NCI-H1930 (cell line): ENCODE data around the gene TRPM2.
"Not testable (repeated sequence)": the region's sequence is repeated elsewhere in the genome, so short reads cannot be mapped to it uniquely, and the experiment has no call there.

Source experiments
- DNase-seq, 2 experiments: peaks; one replicate each; lab custom pipeline; 2025; lab: John Stamatoyannopoulos, UW

Gene TRPM2

DNA sequence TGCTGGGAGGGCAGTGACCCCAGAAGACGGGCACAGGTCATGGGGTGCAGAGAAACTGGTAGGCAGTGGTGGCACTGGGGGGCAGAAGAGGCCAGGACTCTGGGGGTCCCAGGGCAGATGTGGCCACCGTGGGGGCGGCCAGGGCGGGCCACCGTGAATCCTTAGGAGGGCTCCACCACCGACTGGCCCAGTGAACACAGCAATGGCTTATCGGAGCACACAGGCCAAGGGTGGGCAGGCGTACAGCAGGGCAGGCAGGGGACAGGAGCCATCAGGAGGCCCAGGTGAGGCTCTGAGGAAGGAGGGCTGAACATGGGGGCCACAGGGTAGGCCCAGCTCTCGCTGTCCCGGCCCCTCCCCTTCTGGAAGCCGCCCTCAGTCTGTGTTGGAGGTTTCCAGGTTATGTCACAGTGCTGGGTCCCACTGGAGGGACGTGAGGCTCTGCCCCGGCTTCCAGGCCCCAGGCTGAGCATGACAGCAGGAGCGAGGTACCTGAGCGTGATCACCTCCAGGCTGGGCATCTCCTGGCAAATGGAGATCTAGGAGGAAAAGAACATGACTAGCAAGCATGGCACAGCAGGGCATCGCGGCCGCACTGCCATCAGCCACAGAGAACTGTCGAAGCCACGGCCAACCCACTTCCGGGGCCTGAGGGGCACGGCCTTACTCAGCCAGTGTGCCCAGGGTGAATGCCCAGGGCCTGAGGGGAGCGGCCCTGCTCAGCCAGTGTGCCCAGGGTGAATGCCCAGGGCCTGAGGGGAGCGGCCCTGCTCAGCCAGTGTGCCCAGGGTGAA is 18.0 kb upstream of the TRPM2 start:
- DNase-seq = no peak

- no peak for DNase-seq
Measured at GRCh38 chr21:44337449-44337848, 16.0 kb upstream of the TRPM2 start.

GRCh38 chr21:44337941-44338895 is 15.2 kb upstream of the TRPM2 start:
- peak; percentile 47 to 60 for DNase-seq

DNA sequence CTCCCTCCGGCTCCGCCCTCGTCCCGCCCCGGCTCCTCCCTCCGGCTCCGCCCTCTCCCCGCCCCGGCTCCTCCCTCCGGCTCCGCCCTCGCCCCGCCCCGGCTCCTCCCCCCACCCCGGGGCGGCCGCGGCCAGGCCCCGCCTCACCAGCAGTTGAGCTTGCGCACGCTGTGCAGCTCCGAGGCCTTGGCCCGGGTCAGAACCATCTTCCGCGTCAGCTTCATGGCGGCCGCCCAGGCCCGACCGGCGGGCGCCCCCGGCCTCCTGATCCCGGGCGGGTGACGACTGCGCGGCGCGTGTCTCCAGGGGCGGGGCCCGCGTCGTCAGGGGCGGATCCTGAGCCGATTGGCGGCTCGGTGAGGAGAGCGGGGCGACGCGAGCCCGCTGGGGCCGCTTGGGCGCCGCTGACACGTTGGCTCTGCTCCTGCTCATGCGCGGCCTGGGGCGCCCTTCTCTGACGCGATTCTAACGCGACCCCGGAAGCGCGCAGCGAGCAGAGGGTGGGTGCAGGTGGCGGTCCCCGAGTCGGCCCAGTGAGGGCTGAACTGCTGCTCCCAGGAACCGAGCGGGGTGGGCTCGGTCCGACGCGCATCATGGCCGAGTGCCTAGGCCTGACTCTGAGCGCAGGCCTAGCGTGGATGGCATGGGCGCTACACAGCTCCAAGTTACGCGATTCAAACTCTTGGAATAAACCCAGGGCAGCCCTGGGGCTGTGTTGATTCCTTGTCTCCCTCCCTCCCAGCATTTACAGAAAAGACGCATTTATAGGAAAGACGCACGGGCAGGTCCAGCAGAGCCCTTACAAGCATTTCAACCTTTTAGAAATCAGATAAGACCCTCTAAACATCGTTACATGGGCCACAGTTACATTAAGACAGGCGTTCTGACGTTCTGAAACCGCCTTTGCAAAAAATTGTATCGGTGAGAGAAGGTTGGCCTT is 14.2 kb upstream of the TRPM2 start, which contains the start of gene CFAP410:
TSS of gene CFAP410 (minus strand) at position 420 of the 940 bp plus-strand sequence. CDS start at position 224, 196 bp downstream.
- DNase-seq = peak; percentile 89 to 93

DNA sequence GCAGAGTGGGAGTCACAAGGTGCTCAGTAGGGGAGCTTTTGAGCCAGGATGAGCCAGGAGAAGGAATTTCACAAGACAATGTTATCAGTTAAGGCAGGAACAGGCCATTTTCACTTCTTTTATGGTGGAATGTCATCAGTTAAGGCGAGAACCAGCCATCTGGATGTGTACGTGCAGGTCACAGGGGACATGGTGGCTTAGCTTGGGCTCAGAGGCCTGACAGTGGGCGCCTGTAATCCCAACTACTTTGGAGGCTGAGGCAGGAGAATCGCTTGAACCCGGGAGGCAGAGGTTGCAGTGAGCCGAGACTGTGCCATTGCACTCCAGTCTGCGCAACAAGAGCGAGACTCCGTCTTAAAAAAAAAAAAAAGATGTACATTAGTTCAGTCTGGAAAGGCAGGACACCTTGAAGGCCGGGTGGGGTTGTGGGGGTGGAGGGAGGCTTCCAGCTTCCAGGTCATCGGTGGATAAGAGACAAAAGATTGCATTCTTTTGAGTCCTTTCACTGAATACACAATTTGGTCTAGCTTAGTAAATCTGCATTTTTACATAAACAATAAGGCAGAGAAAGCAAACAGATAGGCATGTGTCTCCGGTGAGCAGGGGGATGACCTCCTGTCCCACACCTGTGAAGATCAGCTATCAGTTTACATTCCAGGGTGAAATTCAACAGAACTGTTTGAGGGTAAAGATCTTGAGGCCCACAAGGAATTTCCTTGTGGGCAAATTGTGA is 11.5 kb upstream of the TRPM2 start:
- DNase-seq = not testable (repeated sequence)

- DNase-seq = not testable (repeated sequence)
Measured at GRCh38 chr21:44342981-44343380, 10.4 kb upstream of the TRPM2 start.

DNA sequence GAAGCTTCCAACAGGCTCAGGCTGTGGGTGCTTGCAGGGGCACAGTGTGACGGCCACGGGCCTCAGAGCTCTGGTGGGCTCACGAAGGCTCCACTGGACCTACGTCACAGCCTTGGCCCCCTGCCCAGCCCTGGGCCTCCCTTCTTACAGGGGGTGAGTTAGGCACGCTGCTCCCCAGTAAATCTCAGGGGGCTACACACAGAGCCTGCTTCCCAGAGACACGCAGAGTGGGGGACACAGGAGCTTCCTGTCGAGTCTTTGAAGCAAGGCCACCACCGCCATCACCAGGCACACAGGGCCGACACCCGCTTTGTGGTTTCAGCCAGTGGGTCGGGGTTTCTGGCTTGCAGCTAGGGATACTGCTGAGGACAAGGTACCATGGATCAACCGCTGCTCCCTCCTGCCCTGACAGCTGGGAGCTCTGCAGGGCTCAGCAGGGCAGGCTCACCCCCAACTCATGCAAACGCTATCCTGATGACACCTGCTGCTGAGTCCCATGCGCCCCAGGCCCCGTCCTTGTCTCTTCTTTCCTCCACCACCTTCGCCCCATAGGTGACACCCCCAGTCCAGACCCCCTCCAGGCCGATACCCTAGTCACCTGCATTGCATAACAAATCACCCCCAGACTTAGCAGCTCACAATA is 8.8 kb upstream of the TRPM2 start:
- DNase-seq = no peak

GRCh38 chr21:44345495-44345894 is 7.9 kb upstream of the TRPM2 start:
- DNase-seq = no peak

DNA sequence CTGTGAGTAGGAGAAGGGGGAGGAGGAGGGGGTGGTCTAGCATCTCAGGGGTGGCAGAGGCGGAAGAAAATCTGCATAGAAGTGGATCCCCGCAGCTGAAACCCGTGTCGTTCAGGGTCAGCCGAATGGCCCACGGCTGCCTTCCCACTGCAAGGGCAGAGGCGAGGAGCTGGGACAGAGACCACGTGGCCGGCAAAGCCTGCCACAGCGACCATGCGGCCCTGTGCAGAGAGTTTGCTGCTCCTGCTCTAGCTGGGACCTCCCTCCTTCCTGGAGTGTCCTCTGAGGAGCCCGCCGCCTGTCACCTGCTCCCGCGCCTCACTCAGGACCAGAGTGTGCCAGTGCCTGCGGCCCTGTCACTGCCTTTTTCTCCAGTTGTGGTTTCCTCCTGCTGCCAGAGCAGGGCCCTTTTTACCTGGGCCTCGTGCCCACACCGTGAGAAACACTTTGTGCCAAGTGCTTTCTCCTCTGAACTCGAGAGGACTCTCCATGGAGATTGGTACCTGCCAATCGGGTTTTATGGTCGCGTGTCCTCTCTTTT is 5.4 kb upstream of the TRPM2 start:
- no peak for DNase-seq

DNA sequence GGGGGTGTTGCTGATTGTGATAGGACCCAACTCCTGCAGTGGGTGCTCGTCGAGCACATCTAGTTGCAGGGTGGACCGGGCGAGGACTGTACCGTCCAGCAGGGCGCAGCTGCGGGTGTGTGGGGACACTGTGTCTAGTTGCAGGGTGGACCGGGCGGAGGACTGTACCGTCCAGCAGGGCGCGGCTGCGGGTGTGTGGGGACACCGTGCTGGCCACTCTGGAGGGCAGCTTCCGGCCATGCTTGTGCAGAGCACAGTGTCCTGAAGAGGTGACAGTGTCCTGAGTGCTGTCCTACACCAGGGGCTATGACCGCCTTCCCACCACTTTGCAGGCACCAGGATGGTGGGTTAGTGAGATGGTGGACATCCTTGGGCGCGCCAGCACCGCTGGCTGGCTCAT is 4.6 kb upstream of the TRPM2 start:
- no peak for DNase-seq

- no peak for DNase-seq
Measured at GRCh38 chr21:44349416-44349846, 4.0 kb upstream of the TRPM2 start.

- DNase-seq = no peak
Measured at GRCh38 chr21:44349847-44350772, 3.3 kb upstream of the TRPM2 start.

GRCh38 chr21:44350773-44351481 is 2.5 kb upstream of the TRPM2 start:
- no peak for DNase-seq

GRCh38 chr21:44351535-44352252 is 1.7 kb upstream of the TRPM2 start:
- no peak for DNase-seq

DNA sequence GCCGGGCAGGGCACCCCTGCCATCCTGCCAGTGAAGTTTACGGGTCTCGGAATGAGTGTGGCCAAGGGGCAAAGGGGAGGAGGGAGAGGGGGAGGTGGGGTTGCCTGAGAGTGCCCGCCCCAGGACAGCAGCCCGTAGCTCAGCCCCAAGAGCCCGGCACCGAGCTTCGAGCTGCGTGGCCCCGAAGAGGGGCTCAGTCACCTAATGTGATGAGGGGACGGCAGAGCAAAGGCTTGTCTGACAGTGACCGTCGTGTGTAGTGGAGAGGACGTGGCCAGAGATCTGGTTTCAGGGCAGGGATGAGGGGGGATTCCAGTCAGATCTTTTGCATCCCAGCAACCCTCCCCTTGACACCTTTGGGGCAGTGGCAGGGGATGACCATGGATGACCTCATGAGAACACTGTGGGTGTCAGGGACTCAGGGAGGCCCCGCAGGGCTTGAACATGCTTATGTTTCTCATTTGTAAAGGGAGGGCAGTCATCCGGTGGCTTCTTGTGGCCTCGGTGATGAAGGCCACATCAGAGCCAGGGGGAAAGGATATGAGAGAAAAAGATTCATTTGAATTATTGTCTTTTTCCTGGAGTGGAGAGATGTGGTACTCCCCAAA is 1.1 kb upstream of the TRPM2 start:
- no peak for DNase-seq

- no peak for DNase-seq
Measured at GRCh38 chr21:44354001-44354405, 582 bp downstream of the TRPM2 start.
